ENCODE results near the gene HPSE. TPM values are rescaled to one million over a fixed set of nuclear protein-coding genes. Genes with fewer than 3 reads are reported as not detected.
A peak's percentile ranks its signal among the peaks of the same experiment; 100 is the strongest.
"Not testable (repeated sequence)": the region's sequence is repeated elsewhere in the genome, so short reads cannot be mapped to it uniquely, and the experiment has no call there.

Gene HPSE
- total RNA-seq, 2 experiments from 2014 or later, result 6.5 to 7.8 TPM

DNA sequence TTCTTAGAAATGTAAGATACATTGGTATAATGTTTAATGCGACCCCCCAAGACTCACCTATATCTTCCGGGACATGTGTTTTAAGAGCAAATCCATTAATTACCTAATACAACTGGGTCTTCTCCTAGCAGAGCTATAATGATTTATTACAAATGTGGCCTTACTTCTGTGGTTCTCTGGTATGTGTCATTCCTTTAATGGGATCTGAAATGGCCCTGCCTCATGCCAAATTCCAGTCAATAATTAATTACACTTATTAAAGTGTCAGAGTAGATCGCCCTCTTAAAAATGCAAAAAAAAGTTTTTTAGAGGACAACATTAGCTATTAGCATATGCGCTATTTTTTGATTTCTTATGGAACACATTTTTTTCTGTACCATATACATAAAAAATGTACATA is 17.0 kb downstream of the HPSE start:
- peaks cover 6% of the 10 kb centered on the region for H3K4me1 Mint-ChIP-seq
- peaks cover 21% of the 10 kb centered on the region for H3K36me3 Mint-ChIP-seq
- H3K27me3 Mint-ChIP-seq, result no peaks in the 10 kb centered on the region
- no peak overlapping the region for H3K4me3 Mint-ChIP-seq
- H3K9me3 Mint-ChIP-seq, result no peaks in the 10 kb centered on the region
- H3K27ac Mint-ChIP-seq, result no peak overlapping the region
- DNase-seq, result no peak

DNA sequence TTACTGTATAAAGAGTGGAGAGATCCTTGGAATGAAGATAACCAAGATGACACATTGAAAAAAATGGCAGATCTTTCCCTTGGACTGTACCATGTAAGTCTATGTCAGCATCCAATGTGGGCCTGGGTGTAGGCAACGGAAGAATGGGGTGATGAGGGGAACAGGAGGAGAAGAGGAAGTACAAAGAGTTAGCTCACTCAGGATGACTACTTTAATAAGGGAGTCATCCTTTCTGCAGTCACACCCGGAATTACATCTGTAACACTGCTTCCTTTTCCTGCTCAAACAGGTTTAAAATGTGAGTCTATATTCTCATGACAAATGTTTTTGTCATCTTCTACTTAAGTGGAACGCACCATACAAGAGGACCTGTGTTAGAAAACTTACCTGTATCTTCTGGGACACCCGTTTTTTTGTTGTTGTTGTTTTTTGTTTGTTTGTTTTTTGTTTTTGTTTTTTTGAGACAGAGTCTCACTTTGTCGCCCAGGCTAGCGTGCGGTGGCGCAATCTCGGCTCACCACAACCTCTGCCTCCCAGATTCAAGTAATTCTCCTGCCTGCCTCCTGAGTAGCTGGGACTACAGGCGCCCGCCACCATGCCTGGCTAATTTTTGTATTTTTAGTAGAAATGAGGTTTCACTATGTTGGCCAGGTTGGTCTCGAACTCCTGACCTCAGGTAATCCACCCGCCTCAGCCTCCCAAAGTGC is 18.0 kb downstream of the HPSE start:
- Mint-ChIP-seq H3K27ac (no peak overlapping the region), H3K36me3 (peaks cover 23% of the 10 kb centered on the region), H3K4me3 (no peak overlapping the region), H3K4me1 (peaks cover 6% of the 10 kb centered on the region), H3K9me3 (no peaks in the 10 kb centered on the region), H3K27me3 (no peaks in the 10 kb centered on the region)
- no peak for DNase-seq

DNA sequence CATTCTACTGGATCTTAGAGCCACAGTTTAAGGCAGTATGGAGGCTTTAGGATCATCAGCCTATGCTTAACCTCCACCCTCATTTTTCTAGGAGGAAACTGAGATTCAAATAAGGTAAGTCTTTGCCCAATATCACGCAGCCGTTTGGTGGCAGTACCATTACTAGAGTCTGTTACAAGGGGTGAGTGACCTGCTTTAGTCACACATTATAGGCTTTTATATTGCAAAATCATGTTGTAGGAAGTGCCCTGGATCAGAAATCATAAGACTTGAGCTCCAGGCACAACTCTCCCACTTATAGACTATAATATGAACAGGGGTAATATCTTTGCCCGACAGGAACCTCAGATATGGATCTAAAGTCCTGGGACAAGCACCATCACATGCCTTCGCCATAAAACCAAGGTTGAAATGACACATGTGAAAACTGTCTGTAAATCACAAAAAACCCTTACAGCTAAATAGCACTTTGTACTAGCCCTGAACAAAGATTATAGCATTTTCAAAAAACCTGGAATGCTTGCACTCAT is 19.2 kb downstream of the HPSE start:
- no peak overlapping the region for H3K4me3 Mint-ChIP-seq
- peaks cover 21% of the 10 kb centered on the region for H3K36me3 Mint-ChIP-seq
- DNase-seq, result no peak
- H3K27ac Mint-ChIP-seq, result no peak overlapping the region
- no peaks in the 10 kb centered on the region for H3K9me3 Mint-ChIP-seq
- H3K4me1 Mint-ChIP-seq, result peaks cover 1% of the 10 kb centered on the region
- no peaks in the 10 kb centered on the region for H3K27me3 Mint-ChIP-seq

DNA sequence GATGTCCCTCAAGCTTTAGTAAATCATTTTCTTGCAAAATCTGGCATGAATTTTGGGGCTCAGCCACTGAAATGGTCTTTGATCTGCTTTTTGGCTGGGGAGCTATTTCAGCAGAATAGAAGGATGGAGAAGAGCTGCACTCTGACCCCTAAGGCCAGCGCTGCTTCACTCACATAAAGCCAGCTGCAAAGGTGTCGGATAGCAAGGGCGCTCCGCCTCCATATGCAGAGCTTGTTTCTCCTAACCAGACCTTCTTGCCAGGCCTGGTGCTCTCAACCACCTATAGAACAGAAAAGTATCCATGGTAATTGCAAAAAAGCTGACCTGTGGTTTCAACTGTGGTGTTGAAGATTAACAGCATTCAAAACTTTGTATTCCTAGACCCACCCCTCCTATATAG is 26.0 kb downstream of the HPSE start:
- no peak for DNase-seq
- H3K27me3 Mint-ChIP-seq, result no peaks in the 10 kb centered on the region
- no peaks in the 10 kb centered on the region for H3K9me3 Mint-ChIP-seq
- no peak overlapping the region for H3K27ac Mint-ChIP-seq
- no peak overlapping the region for H3K4me3 Mint-ChIP-seq
- H3K36me3 Mint-ChIP-seq, result peaks cover 6% of the 10 kb centered on the region
- no peaks in the 10 kb centered on the region for H3K4me1 Mint-ChIP-seq

DNA sequence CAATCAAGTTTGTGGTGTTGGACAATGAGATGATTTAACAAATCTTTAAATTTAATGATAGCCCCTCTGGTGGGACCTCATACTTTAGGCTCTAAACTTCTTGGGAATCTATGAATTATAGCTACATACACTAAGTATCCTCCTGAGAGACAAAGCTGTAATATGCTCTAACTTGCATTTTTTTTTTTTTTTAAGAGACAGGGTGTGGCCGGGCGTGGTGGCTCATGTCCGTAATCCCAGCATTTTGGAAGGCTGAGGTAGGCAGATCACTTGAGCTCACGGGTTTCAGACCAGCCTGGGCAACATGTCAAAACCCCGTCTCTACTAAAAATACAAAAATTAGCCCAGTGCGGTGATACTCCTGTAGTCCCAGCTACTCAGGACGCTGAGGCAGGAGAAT is 26.7 kb downstream of the HPSE start:
- no peak overlapping the region for H3K4me3 Mint-ChIP-seq
- peaks cover 6% of the 10 kb centered on the region for H3K36me3 Mint-ChIP-seq
- no peaks in the 10 kb centered on the region for H3K9me3 Mint-ChIP-seq
- no peak for DNase-seq
- H3K4me1 Mint-ChIP-seq, result no peaks in the 10 kb centered on the region
- no peak overlapping the region for H3K27ac Mint-ChIP-seq
- no peaks in the 10 kb centered on the region for H3K27me3 Mint-ChIP-seq

DNA sequence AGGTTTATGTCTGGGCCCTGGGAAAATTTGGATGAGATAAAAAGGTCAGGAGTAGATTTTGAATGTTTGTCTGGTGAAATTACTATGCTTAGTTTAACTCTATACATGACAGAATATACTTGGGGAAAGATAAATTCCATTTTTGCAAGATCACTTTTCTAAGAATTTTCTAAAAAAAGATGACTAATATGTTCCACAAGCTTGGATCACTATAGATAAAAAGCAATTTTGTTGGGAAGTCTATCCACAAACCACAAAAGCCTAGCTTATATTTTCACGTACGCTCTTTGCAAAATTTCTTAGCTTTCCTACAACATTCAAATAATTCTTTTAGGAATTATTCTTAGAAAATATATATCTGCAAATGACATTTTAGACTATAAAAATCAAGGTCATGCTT is 29.5 kb downstream of the HPSE start:
- H3K4me1 Mint-ChIP-seq, result no peaks in the 10 kb centered on the region
- no peak for DNase-seq
- H3K9me3 Mint-ChIP-seq, result no peaks in the 10 kb centered on the region
- H3K4me3 Mint-ChIP-seq, result no peak overlapping the region
- H3K27me3 Mint-ChIP-seq, result no peaks in the 10 kb centered on the region
- H3K27ac Mint-ChIP-seq, result no peak overlapping the region
- no peaks in the 10 kb centered on the region for H3K36me3 Mint-ChIP-seq

DNA sequence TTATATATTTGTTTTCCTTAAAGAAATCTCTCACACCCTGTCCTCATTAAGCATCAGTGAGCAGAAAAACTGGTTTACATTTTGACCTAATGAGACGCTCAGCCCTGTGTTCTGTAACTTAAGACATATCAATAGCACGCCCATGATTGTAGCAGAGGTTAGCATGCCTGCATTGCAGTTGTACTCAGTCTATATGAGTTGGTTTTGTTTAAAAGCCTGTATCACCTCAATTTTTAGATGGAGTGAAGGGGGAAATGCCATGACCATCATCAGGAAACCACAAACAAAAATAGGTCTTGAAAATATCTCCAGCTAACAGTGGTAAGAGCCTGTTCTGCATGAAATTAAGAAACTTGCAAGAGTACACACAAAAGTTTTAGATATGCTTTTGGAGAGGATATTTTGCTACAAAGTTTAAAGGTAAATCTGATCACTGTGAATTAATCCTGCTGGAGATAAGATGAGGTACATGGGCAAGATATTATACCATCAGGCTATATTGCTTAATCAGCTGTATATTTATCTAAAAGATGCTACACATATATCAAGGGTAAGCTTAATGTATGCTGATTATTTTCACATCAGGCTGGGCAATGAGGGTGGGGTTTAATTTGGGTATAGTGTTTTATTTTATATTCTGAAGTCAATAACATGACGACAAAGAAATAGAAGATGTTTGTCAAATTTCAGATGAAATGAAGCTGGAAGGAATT is 36.9 kb downstream of the HPSE start:
- Mint-ChIP-seq H3K27me3 (no peaks in the 10 kb centered on the region), H3K27ac (no peak overlapping the region), H3K9me3 (no peaks in the 10 kb centered on the region), H3K36me3 (peaks cover 3% of the 10 kb centered on the region), H3K4me1 (peaks cover 4% of the 10 kb centered on the region), H3K4me3 (no peak overlapping the region)
- DNase-seq, result no peak

DNA sequence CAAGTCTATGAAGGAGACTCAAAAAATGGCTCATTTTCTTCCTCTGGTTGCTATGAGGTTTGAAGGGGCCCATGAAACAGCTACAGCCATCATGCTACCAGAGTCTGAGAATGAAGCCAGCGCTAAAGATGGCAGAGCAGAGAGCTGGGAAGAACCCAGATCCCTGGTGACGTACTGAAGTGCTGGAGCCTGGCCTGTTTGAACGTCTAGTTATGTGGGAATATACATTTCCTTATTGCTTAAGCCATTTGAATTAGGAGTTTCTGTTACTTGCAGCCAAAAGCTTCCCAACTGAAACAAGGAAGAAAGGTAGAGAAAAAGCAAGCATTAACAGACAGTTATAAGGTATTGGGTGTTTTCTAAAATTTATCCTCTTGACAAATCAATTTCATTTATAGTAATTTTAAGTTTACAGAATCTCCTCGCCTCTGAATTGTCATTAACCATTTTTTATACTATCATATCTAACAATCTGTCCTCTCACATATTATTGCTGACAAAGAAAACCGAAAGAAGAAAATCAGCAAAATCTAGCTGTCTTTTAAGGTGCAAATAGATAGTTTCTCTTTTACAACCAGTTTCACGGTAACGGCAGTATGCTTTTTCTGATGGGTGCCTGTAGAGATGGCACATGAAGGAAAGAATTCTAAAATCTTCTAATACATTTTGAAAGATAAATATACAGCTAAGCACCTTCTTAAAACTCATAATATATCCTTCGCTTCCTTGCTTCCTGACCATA is 41.2 kb downstream of the HPSE start:
- no peaks in the 10 kb centered on the region for H3K27me3 Mint-ChIP-seq
- DNase-seq, result no peak
- H3K4me3 Mint-ChIP-seq, result no peak overlapping the region
- H3K9me3 Mint-ChIP-seq, result peaks cover 4% of the 10 kb centered on the region
- peaks cover 4% of the 10 kb centered on the region for H3K4me1 Mint-ChIP-seq
- peaks cover 1% of the 10 kb centered on the region for H3K36me3 Mint-ChIP-seq
- H3K27ac Mint-ChIP-seq, result no peak overlapping the region

DNA sequence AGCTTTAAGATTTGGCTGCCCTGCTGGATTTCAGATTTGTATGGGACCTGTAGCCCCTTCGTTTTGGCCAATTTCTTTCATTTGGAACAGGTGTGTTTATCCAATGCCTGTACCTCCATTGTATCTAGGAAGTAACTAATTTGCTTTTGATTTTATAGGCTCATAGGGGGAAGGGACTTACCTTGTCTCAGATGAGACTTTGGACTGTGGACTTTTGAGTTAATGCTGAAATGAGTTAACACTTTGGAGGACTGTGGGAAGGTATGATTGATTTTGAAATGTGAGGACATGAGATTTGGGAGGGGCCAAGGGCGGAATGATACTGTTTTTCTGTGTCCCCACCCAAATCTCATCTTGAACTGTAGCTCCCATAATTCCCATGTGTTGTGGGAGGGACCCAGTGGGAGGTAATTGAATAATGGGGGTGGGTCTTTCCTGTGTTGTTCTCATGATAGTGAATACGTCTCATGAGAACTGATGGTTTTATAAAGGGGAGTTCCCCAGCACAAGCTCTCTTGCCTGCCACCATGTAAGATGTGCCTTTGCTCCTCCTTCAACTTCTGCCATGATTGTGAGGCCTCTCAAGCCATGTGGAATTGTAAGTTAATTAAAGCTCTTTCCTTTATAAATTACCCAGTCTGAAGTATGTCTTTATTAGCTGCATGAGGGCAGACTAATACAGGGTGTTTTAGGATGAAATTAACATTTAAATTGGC is 44.4 kb downstream of the HPSE start:
- H3K27me3 Mint-ChIP-seq, H3K4me3 Mint-ChIP-seq, H3K27ac Mint-ChIP-seq, H3K9me3 Mint-ChIP-seq, H3K4me1 Mint-ChIP-seq, H3K36me3 Mint-ChIP-seq, DNase-seq: not testable (repeated sequence)

DNA sequence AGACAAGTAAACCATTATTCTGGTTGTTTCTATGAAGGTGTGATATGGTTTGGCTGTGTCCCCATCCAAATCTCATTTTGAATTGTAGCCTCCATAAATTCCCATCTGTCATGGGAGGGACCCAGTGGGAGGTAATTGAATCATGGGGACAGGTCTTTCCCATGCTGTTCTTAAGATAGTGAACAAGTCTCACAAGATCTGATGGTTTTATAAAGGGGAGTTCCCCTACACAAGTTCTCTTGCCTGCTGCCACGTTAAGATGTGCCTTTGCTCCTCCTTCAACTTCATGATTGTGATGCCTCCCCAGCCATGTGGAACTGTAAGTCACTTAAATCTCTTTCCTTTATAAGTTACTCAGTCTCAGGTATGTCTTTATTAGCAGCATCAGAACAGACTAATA is 46.3 kb downstream of the HPSE start:
- H3K4me1 Mint-ChIP-seq, result peaks cover 13% of the 10 kb centered on the region
- not testable (repeated sequence) for H3K27ac Mint-ChIP-seq, H3K36me3 Mint-ChIP-seq, H3K9me3 Mint-ChIP-seq, H3K27me3 Mint-ChIP-seq, H3K4me3 Mint-ChIP-seq, DNase-seq

DNA sequence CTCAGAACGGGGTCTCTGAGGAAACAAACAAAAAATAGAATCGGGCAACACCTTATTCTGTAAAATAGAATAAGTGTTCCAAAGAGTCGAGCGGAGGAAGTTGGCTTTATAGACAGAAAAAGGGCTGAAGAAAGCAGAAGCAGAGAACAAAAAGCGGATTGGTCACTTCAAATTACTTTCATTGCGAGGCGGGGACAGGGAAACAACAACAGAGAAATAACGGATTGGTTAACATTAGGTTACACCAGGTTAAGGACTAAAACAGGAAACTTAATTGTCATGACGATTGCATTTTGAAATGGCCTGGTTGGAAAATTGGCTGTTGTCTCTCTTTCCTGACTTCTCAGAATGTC is 49.6 kb downstream of the HPSE start:
- no peak for DNase-seq
- no peaks in the 10 kb centered on the region for H3K27me3 Mint-ChIP-seq
- peak overlapping the region; percentile 94 for H3K27ac Mint-ChIP-seq
- peaks cover 3% of the 10 kb centered on the region for H3K9me3 Mint-ChIP-seq
- peak overlapping the region; percentile 90 for H3K4me3 Mint-ChIP-seq
- peaks cover 3% of the 10 kb centered on the region for H3K36me3 Mint-ChIP-seq
- peaks cover 31% of the 10 kb centered on the region for H3K4me1 Mint-ChIP-seq

DNA sequence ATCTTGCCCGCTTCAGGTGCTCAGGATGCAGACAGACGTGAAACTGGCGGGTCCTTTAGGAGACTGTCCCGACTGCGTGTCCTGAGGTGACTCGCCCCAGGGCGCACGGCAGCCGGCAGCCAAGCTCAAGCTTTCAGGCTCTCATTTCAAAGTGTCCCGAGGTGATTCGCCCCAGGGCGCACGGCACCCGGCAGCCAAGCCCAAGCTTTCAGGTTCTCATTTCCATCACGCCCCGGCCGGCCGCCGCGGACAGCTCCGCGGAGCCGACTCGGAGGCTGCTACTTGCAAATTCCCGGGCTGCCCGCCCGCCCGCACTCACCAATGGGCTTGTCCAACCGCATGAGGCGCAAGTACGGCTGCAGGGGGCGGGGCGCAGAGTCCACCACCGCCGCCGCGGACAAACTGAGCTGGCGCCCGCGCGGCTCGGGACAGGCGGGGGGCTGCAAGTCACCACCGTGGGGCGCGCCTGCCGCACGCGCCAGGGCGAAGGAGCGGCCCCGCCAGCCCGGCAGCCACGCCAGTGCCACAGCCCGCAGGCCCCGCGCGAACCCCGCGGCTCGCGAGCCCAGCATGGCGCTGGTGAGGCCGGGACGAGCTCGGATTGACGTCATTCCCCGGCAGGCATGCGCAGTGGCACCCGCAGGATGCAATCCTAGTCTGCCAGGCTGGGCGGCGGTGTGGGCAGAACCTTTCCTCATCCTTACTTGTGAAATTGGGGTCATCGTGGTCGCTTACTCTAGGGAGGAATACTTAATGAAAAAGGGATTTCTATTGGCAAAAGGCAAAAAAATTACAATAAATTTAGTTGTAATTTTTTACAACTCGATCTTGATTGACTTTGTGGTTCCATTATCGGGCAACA is 50.2 kb downstream of the HPSE start, which contains the start of gene COQ2:
Gene COQ2, minus strand, starts transcription at position 606 of the 862 bp plus-strand sequence. Its CDS starts 34 bp downstream, at position 572.
- peak within 1 kb of the TSS; percentile 94 for H3K27ac Mint-ChIP-seq
- no peaks in the 10 kb centered on the region for H3K27me3 Mint-ChIP-seq
- H3K4me1 Mint-ChIP-seq, result peaks cover 31% of the 10 kb centered on the region
- no peaks in the 10 kb centered on the region for H3K9me3 Mint-ChIP-seq
- peak within 1 kb of the TSS; percentile 90 for H3K4me3 Mint-ChIP-seq
- H3K36me3 Mint-ChIP-seq, result peaks cover 3% of the 10 kb centered on the region
- peak; percentile 95 for DNase-seq

DNA sequence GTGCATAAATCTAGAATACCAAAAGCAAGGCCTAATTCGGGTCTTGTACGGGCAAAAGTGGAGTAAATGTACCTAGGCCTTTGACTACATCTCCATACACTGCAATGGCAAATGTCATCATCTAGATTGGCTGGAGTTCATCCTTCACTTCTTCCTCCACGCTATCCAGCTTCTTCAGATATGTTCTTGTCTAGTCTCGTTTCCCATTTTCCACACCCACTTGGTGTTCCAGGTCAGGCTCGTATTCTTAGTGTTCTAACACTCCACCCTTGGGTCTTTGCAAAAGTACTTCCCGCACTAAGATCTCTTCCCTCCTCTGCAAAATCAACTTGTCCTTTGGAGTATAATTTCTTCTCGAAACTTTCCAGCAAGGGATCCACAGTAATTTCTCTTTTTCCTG is 51.5 kb downstream of the HPSE start:
- Mint-ChIP-seq H3K4me1 (peaks cover 31% of the 10 kb centered on the region), H3K9me3 (no peaks in the 10 kb centered on the region), H3K36me3 (peaks cover 9% of the 10 kb centered on the region), H3K27ac (no peak overlapping the region), H3K4me3 (peak overlapping the region; percentile 84), H3K27me3 (no peaks in the 10 kb centered on the region)
- no peak for DNase-seq

DNA sequence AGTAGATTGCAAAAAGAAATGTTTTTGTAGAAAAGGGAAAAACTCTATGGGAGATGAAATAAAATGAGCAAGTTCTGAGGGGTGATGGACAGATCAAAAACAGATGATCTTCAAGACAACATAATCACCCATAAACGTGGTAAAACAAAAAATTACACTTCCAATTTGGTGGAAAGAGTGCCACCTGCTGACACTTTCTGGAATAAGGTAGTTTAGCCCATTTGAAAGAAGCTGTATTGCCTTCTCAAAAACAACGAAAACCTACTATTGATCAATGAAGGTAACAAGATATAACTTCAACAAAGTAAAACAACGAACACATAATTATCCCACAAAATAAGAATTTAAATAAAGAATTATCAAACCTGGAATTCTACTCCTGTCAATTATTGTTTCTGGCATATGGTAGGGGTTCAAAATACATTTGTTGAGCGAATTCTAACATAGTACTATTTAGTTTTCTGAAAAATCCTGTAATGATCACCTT is 52.6 kb downstream of the HPSE start:
- H3K27me3 Mint-ChIP-seq, result no peaks in the 10 kb centered on the region
- no peaks in the 10 kb centered on the region for H3K9me3 Mint-ChIP-seq
- no peak overlapping the region for H3K27ac Mint-ChIP-seq
- H3K4me3 Mint-ChIP-seq, result peak overlapping the region; percentile 54
- DNase-seq, result peak; percentile 42
- H3K4me1 Mint-ChIP-seq, result peaks cover 35% of the 10 kb centered on the region
- peaks cover 15% of the 10 kb centered on the region for H3K36me3 Mint-ChIP-seq

Measured in activated naive CD8-positive, alpha-beta T cell treated with anti-CD3 and anti-CD28 coated beads for 36 hours (primary cell).